Measurements from ENCODE around the gene KIF1A. TPM values are rescaled to one million over a fixed set of nuclear protein-coding genes. Genes with fewer than 3 reads are reported as not detected.

The KIF1A gene
- total RNA-seq, 4 donors from 2014 or later = 2.9 to 15.9 (median 3.2) TPM

- Histone ChIP-seq H3K9me3 (no peaks in the 10 kb centered on the region), H3K27ac (no peak overlapping the region), H3K4me1 (peaks cover 11% of the 10 kb centered on the region), H3K4me3 (no peak overlapping the region), H3K36me3 (no peaks in the 10 kb centered on the region), H3K27me3 (peaks cover 24% of the 10 kb centered on the region)
- no peak for TF ChIP-seq POLR2AphosphoS5 (IDR thresholded peaks at IDR 0.05)
- TF ChIP-seq EP300 (IDR thresholded peaks at IDR 0.05) = no peak
- TF ChIP-seq POLR2A (IDR thresholded peaks at IDR 0.05) = no peak
- no peak for TF ChIP-seq CTCF (IDR thresholded peaks at IDR 0.05)
- 65% methylated on average over 8 of the region's 9 CpGs for WGBS
- peak in 1 of 2 donors; percentile 29 for DNase-seq (ENCODE audit: low spot score in 2 of 2)
Observed at GRCh38 chr2:240835528-240835927, 15.5 kb upstream of the KIF1A start.

GRCh38 chr2:240834377-240834975 lies 14.5 kb upstream of the KIF1A start:
- 80% methylated on average over 5 of the region's 6 CpGs for WGBS
- no peak for DNase-seq (ENCODE audit: low spot score in 2 of 2)
- Histone ChIP-seq H3K9me3 (no peaks in the 10 kb centered on the region), H3K36me3 (no peaks in the 10 kb centered on the region), H3K4me1 (peaks cover 11% of the 10 kb centered on the region), H3K27ac (no peak overlapping the region), H3K4me3 (no peak overlapping the region), H3K27me3 (peaks cover 34% of the 10 kb centered on the region)
- TF ChIP-seq POLR2A (IDR thresholded peaks at IDR 0.05) (no peak), POLR2AphosphoS5 (IDR thresholded peaks at IDR 0.05) (no peak), CTCF (IDR thresholded peaks at IDR 0.05) (no peak), EP300 (IDR thresholded peaks at IDR 0.05) (no peak)

GRCh38 chr2:240833724-240834285 lies 13.8 kb upstream of the KIF1A start:
- no peak for TF ChIP-seq POLR2A (IDR thresholded peaks at IDR 0.05)
- no peak for TF ChIP-seq CTCF (IDR thresholded peaks at IDR 0.05)
- TF ChIP-seq EP300 (IDR thresholded peaks at IDR 0.05) = no peak
- TF ChIP-seq POLR2AphosphoS5 (IDR thresholded peaks at IDR 0.05) = no peak
- peaks cover 41% of the 10 kb centered on the region for H3K27me3 ChIP-seq
- no peaks in the 10 kb centered on the region for H3K9me3 ChIP-seq

GRCh38 chr2:240832921-240833494 lies 13.0 kb upstream of the KIF1A start:
- H3K36me3 ChIP-seq = no peaks in the 10 kb centered on the region
- 59% methylated on average over 11 of the region's 13 CpGs for WGBS
- peaks cover 11% of the 10 kb centered on the region for H3K4me1 ChIP-seq
- H3K27ac ChIP-seq = no peak overlapping the region
- TF ChIP-seq CTCF (IDR thresholded peaks at IDR 0.05) (no peak), POLR2A (IDR thresholded peaks at IDR 0.05) (no peak), EP300 (IDR thresholded peaks at IDR 0.05) (no peak), POLR2AphosphoS5 (IDR thresholded peaks at IDR 0.05) (no peak)
- H3K4me3 ChIP-seq = no peak overlapping the region
- H3K9me3 ChIP-seq = no peaks in the 10 kb centered on the region
- H3K27me3 ChIP-seq = peaks cover 49% of the 10 kb centered on the region
- peak; percentile 57 to 78 for DNase-seq (ENCODE audit: low spot score in 2 of 2)

More at GRCh38 chr2:240833724-240834285, 13.8 kb upstream of the KIF1A start:
- Histone ChIP-seq H3K4me3 (no peak overlapping the region), H3K4me1 (peaks cover 11% of the 10 kb centered on the region), H3K36me3 (no peaks in the 10 kb centered on the region), H3K27ac (no peak overlapping the region)
- no peak for DNase-seq (ENCODE audit: low spot score in 2 of 2)
- WGBS = 57% methylated on average over 6 of the region's 8 CpGs

GRCh38 chr2:240832205-240832727 lies 12.2 kb upstream of the KIF1A start:
- DNase-seq (ENCODE audit: low spot score in 2 of 2) = peak; percentile 92 to 93
- H3K36me3 ChIP-seq = no peaks in the 10 kb centered on the region
- H3K4me1 ChIP-seq = peaks cover 11% of the 10 kb centered on the region
- TF ChIP-seq EP300 (IDR thresholded peaks at IDR 0.05) (no peak), POLR2A (IDR thresholded peaks at IDR 0.05) (no peak), POLR2AphosphoS5 (IDR thresholded peaks at IDR 0.05) (no peak), CTCF (IDR thresholded peaks at IDR 0.05) (no peak)
- no peak overlapping the region for H3K27ac ChIP-seq
- H3K4me3 ChIP-seq = peak overlapping the region; percentile 18
- H3K27me3 ChIP-seq = peaks cover 53% of the 10 kb centered on the region
- WGBS = 4% methylated on average over 20 of the region's 54 CpGs
- no peaks in the 10 kb centered on the region for H3K9me3 ChIP-seq

All from suprapubic skin (tissue), 4 donors.